H9 (cell line): Measurements from ENCODE around the gene INHBB. TPM values are rescaled to one million over a fixed set of nuclear protein-coding genes. Genes with fewer than 3 reads are reported as not detected.

Experiments
- DNase-seq: peaks from one replicate; pipeline ENCODE4 v3.0.0-alpha.2; 2017
- H2AFZ ChIP-seq: one replicate; pipeline ENCODE4 v1.6.1; 2013; ENCODE audit warnings: mild to moderate bottlenecking, low read length, control low read depth, moderate library complexity
- H2AK5ac ChIP-seq: 2 replicates; pipeline ENCODE4 v1.6.1; 2013; ENCODE audit warnings: low read length, control low read depth, mixed read lengths; ENCODE audit not compliant: insufficient read length
- H2BK120ac ChIP-seq: one replicate; pipeline ENCODE4 v1.6.1; 2013; ENCODE audit warnings: low read depth, mild to moderate bottlenecking, low read length, control low read depth, inconsistent platforms; ENCODE audit not compliant: poor library complexity, severe bottlenecking
- H2BK12ac ChIP-seq: 2 replicates; pipeline ENCODE4 v1.6.1; 2013; ENCODE audit warnings: low read length, control low read depth, mixed read lengths, low read depth; ENCODE audit not compliant: insufficient read length
- H2BK15ac ChIP-seq: 2 replicates; pipeline ENCODE4 v1.6.1; 2013; ENCODE audit warnings: low read depth, low read length, control low read depth
- H2BK20ac ChIP-seq: one replicate; pipeline ENCODE4 v1.6.1; 2013; ENCODE audit warnings: low read depth, mild to moderate bottlenecking, low read length, control low read depth, inconsistent platforms; ENCODE audit not compliant: poor library complexity, severe bottlenecking
- H2BK5ac ChIP-seq: 2 replicates; pipeline ENCODE4 v1.6.1; 2013; ENCODE audit warnings: low read length, control low read depth, mixed read lengths; ENCODE audit not compliant: insufficient read length
- H3K14ac ChIP-seq: 2 replicates; pipeline ENCODE4 v1.6.1; 2013; ENCODE audit warnings: low read length, control low read depth; ENCODE audit not compliant: insufficient read depth
- H3K18ac ChIP-seq: 2 replicates; pipeline ENCODE4 v1.6.1; 2013; ENCODE audit warnings: low read depth, mild to moderate bottlenecking, mixed read lengths, low read length, control low read depth; ENCODE audit not compliant: insufficient read length
- H3K23ac ChIP-seq: 2 replicates; pipeline ENCODE4 v1.6.1; 2013; ENCODE audit warnings: low read length, control low read depth, mixed read lengths, low read depth; ENCODE audit not compliant: insufficient read length
- H3K23me2 ChIP-seq: 2 replicates; pipeline ENCODE4 v1.6.1; 2013; ENCODE audit warnings: low read depth, mild to moderate bottlenecking, mixed read lengths, low read length, control low read depth; ENCODE audit not compliant: insufficient read length, poor library complexity, severe bottlenecking
- H3K27ac ChIP-seq: 2 replicates; pipeline ENCODE4 v1.5.1; 2013; ENCODE audit warnings: low read length, control low read depth, mixed read lengths, low read depth; ENCODE audit not compliant: insufficient read length
- H3K27me3 ChIP-seq: 2 replicates; pipeline ENCODE4 v1.6.1; 2013; ENCODE audit warnings: low read length, control low read depth, inconsistent platforms; ENCODE audit not compliant: insufficient read depth
- H3K4ac ChIP-seq: 2 replicates; pipeline ENCODE4 v1.6.1; 2013; ENCODE audit warnings: low read depth, mild to moderate bottlenecking, control low read depth, inconsistent platforms, low read length, moderate library complexity
- H3K4me1 ChIP-seq: 2 replicates; pipeline ENCODE4 v1.6.1; 2013; ENCODE audit warnings: low read length, control low read depth, inconsistent platforms; ENCODE audit not compliant: insufficient read depth
- H3K4me2 ChIP-seq: 2 replicates; pipeline ENCODE4 v1.6.1; 2013; ENCODE audit warnings: low read length, control low read depth, mixed read lengths; ENCODE audit not compliant: insufficient read length, insufficient read depth
- H3K56ac ChIP-seq: 2 replicates; pipeline ENCODE4 v1.6.1; 2013; ENCODE audit warnings: low read depth, mild to moderate bottlenecking, mixed read lengths, low read length, control low read depth; ENCODE audit not compliant: insufficient read length
- H3K79me1 ChIP-seq: 2 replicates; pipeline ENCODE4 v1.6.1; 2013; ENCODE audit warnings: low read depth, mild to moderate bottlenecking, moderate library complexity, low read length, control low read depth, inconsistent platforms; ENCODE audit not compliant: insufficient read depth, poor library complexity, severe bottlenecking
- H3K79me2 ChIP-seq: 2 replicates; pipeline ENCODE4 v1.6.1; 2013; ENCODE audit warnings: low read length, control low read depth, inconsistent platforms; ENCODE audit not compliant: insufficient read depth
- H3K9ac ChIP-seq: 2 replicates; pipeline ENCODE4 v1.6.1; 2013; ENCODE audit warnings: low read length, control low read depth, mixed read lengths; ENCODE audit not compliant: insufficient read length; ENCODE audit errors: extremely low read depth
- H3K9me3 ChIP-seq: one replicate; pipeline ENCODE4 v1.6.1; 2013; ENCODE audit warnings: low read depth, low read length, inconsistent platforms; ENCODE audit not compliant: control insufficient read depth
- H3T11ph ChIP-seq: one replicate; pipeline ENCODE4 v1.6.1; 2013; ENCODE audit warnings: mild to moderate bottlenecking, low read length, control low read depth, inconsistent platforms
- H4K20me1 ChIP-seq: one replicate; pipeline ENCODE4 v1.6.1; 2013; ENCODE audit not compliant: control insufficient read depth, insufficient read length, insufficient read depth
- H4K5ac ChIP-seq: 2 replicates; pipeline ENCODE4 v1.6.1; 2013; ENCODE audit warnings: low read depth, mild to moderate bottlenecking, mixed read lengths, low read length, control low read depth; ENCODE audit not compliant: insufficient read length
- H4K8ac ChIP-seq: replicated peaks from 2 replicates; pipeline ENCODE4 v1.6.1; 2013; ENCODE audit warnings: low read length, control low read depth, mixed read lengths, low read depth; ENCODE audit not compliant: insufficient read length
- H4K91ac ChIP-seq: 2 replicates; pipeline ENCODE4 v1.6.1; 2013; ENCODE audit warnings: low read depth, mild to moderate bottlenecking, moderate library complexity, mixed read lengths, low read length, control low read depth; ENCODE audit not compliant: insufficient read length
- H3K27ac Mint-ChIP-seq, 3 experiments: 2 replicates in 2 of 3; 3 replicates in 1 of 3; pipeline ENCODE4 v1.8.0; 2020 to 2021; ENCODE audit warnings: mixed read lengths in 3 of 3, mild to moderate bottlenecking in 1 of 3, moderate library complexity in 1 of 3
- H3K27me3 Mint-ChIP-seq: 2 replicates; pipeline ENCODE4 v1.8.0; 2021; ENCODE audit warnings: low read depth, mild to moderate bottlenecking, moderate library complexity, mixed read lengths
- H3K36me3 Mint-ChIP-seq, 3 experiments: 2 replicates in 2 of 3; 3 replicates in 1 of 3; pipeline ENCODE4 v1.8.0; 2020 to 2021; ENCODE audit warnings: low read depth in 3 of 3, mixed read lengths in 3 of 3; ENCODE audit not compliant: insufficient read depth in 1 of 3
- H3K4me1 Mint-ChIP-seq, 2 experiments: 2 replicates each; pipeline ENCODE4 v1.8.0; 2020; ENCODE audit warnings: mixed read lengths in 2 of 2
- H3K4me3 Mint-ChIP-seq, 2 experiments: 2 replicates in 1 of 2; 3 replicates in 1 of 2; pipeline ENCODE4 v1.8.0; 2020 to 2021; ENCODE audit warnings: mild to moderate bottlenecking in 2 of 2, mixed read lengths in 2 of 2, moderate library complexity in 1 of 2
- H3K9me3 Mint-ChIP-seq, 2 experiments: 2 replicates in 1 of 2; 3 replicates in 1 of 2; pipeline ENCODE4 v1.8.0; 2020; ENCODE audit warnings: mild to moderate bottlenecking in 2 of 2, mixed read lengths in 2 of 2, moderate library complexity in 1 of 2
- WGBS: extraction: QIAGEN DNeasy Blood & Tissue Kit; methylation state at CpG from one replicate; pipeline ENCODE4 v1.1.7; 2013; ENCODE audit warnings: missing lambda C conversion rate, low lambda C conversion rate, mixed read lengths; ENCODE audit not compliant: insufficient read length; ENCODE audit errors: extremely low coverage; 5-methylcytosine and 5-hydroxymethylcytosine counted together
- total RNA-seq: library from RNA; stranded (reverse); gene quantifications from 2 replicates; pipeline ENCODE4 v1.2.1, GENCODE V29; 2021
- TF ChIP-seq, protein P1 (sequence below): fragments of 200-600 bp; sonication (generic); conservative IDR thresholded peaks from 3 replicates; pipeline ENCODE4 v1.8.0; 2021; ENCODE audit warnings: antibody characterized with exemption, mild to moderate bottlenecking

The INHBB gene
- total RNA-seq, 1 experiment from 2014 or later, result 0.13 TPM

DNA sequence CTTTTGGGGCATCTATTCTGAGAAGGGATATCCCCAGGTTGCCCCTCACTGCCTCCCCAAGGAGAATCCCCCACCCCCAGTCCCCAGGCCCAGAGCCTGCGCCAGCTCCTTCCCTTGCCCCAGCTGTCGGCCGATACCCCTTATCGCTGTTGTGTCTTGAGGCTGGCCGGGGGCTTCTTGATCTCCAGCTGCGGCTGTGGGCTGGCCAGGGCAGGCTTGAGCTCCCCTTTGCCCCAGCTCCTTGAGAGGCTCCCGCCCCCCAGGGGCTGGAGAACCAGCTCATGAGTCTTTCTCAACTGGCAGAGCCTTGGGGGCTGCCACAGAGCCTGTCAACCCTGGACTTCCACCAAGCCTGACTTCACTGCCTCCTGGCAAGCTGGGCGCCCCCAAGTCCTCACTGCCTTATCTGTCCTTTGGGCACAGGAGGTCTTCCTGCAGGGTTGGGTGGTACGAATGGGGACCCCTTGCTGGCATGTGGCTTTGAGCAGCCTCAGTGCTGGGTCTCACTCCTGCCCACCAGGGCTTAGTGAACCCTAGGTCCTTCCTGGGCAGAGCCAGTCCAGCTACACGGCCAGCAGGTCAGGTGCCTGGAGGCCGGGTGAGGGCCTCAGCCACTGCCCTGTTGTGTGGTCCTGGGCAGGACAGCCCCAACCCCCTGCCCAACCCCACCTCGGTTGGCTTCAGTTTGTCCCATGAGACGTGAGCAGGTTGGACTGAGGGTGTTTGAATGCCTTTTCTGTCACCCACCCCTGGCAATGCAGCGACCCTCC, 29.5 kb downstream of the INHBB start:
- H4K20me1 ChIP-seq, result no peaks in the 10 kb centered on the region
- H3K79me1 ChIP-seq, result no peaks in the 10 kb centered on the region
- no peak overlapping the region for H3K4me2 ChIP-seq
- H2BK15ac ChIP-seq, result no peak overlapping the region
- TF ChIP-seq, protein P1, sequence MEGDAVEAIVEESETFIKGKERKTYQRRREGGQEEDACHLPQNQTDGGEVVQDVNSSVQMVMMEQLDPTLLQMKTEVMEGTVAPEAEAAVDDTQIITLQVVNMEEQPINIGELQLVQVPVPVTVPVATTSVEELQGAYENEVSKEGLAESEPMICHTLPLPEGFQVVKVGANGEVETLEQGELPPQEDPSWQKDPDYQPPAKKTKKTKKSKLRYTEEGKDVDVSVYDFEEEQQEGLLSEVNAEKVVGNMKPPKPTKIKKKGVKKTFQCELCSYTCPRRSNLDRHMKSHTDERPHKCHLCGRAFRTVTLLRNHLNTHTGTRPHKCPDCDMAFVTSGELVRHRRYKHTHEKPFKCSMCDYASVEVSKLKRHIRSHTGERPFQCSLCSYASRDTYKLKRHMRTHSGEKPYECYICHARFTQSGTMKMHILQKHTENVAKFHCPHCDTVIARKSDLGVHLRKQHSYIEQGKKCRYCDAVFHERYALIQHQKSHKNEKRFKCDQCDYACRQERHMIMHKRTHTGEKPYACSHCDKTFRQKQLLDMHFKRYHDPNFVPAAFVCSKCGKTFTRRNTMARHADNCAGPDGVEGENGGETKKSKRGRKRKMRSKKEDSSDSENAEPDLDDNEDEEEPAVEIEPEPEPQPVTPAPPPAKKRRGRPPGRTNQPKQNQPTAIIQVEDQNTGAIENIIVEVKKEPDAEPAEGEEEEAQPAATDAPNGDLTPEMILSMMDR, result no peak
- no peaks in the 10 kb centered on the region for H3K36me3 Mint-ChIP-seq
- H3K4ac ChIP-seq, result no peak overlapping the region
- H3K9me3 ChIP-seq, result no peaks in the 10 kb centered on the region
- no peak overlapping the region for H2AK5ac ChIP-seq
- peaks cover 72% of the 10 kb centered on the region for H3K27me3 Mint-ChIP-seq
- H3K4me1 ChIP-seq, result peaks cover 22% of the 10 kb centered on the region
- H2AFZ ChIP-seq, result no peak overlapping the region
- no peak overlapping the region for H3T11ph ChIP-seq
- no peak overlapping the region for H3K9ac ChIP-seq
- H2BK20ac ChIP-seq, result no peak overlapping the region
- no CpG with 5 or more reads among the region's 14 CpGs for WGBS
- H4K5ac ChIP-seq, result no peak overlapping the region
- no peak overlapping the region for H2BK120ac ChIP-seq
- H3K27ac ChIP-seq, result no peak overlapping the region
- H2BK5ac ChIP-seq, result no peak overlapping the region
- H3K9me3 Mint-ChIP-seq, result peaks cover 0 to 5% of the 10 kb centered on the region in 2 experiments; a peak in 3 of 5 replicates
- H3K14ac ChIP-seq, result no peak overlapping the region
- H3K4me1 Mint-ChIP-seq, result peaks cover 30 to 33% of the 10 kb centered on the region in 2 experiments
- H4K8ac ChIP-seq, result no peak overlapping the region
- no peak overlapping the region for H3K27ac Mint-ChIP-seq
- no peaks in the 10 kb centered on the region for H3K79me2 ChIP-seq
- no peak overlapping the region for H3K4me3 Mint-ChIP-seq
- H4K91ac ChIP-seq, result no peak overlapping the region
- no peaks in the 10 kb centered on the region for H3K23me2 ChIP-seq
- H3K56ac ChIP-seq, result no peak overlapping the region
- no peak overlapping the region for H3K23ac ChIP-seq
- H2BK12ac ChIP-seq, result no peak overlapping the region
- DNase-seq, result no peak
- no peak overlapping the region for H3K18ac ChIP-seq
- no peaks in the 10 kb centered on the region for H3K27me3 ChIP-seq
